Small intestine (tissue), 7 donors: Measurements from ENCODE around the gene SIRT2. TPM values are rescaled to one million over a fixed set of nuclear protein-coding genes. Genes with fewer than 3 reads are reported as not detected.

Experiments
- DNase-seq, 2 donors: peaks; one replicate each; pipeline versions ENCODE4 v3.0.0 to v3.0.0-alpha.2; 2013
- FAIRE-seq: peaks from 2 replicates; lab custom pipeline; 2012; peaks lifted over from hg19 to GRCh38; lab: Jason Lieb, UNC
- H3K27ac ChIP-seq, 3 donors: one replicate each; pipeline ENCODE4 v1.5.1; 2013; ENCODE audit warnings: low read length in 2 of 3, mild to moderate bottlenecking in 2 of 3, control low read depth in 1 of 3, inconsistent platforms in 1 of 3, low read depth in 1 of 3, moderate library complexity in 1 of 3
- H3K27me3 ChIP-seq, 3 donors: one replicate each; pipeline ENCODE4 v1.6.1; 2013; ENCODE audit warnings: low read length in 3 of 3, inconsistent platforms in 1 of 3; ENCODE audit not compliant: control insufficient read depth in 3 of 3, insufficient read depth in 3 of 3
- H3K36me3 ChIP-seq, 3 donors: one replicate each; pipeline ENCODE4 v1.6.1; 2013; ENCODE audit warnings: low read length in 3 of 3, inconsistent platforms in 1 of 3, low read depth in 1 of 3, mild to moderate bottlenecking in 1 of 3, moderate library complexity in 1 of 3; ENCODE audit not compliant: control insufficient read depth in 3 of 3, insufficient read depth in 2 of 3
- H3K4me1 ChIP-seq, 3 donors: one replicate each; pipeline ENCODE4 v1.6.1; 2013; ENCODE audit warnings: low read length in 2 of 3, inconsistent platforms in 1 of 3, low read depth in 1 of 3, mild to moderate bottlenecking in 1 of 3, moderate library complexity in 1 of 3; ENCODE audit not compliant: control insufficient read depth in 3 of 3, insufficient read depth in 2 of 3
- H3K4me3 ChIP-seq, 3 donors: one replicate each; pipeline ENCODE4 v1.5.1; 2013; ENCODE audit warnings: low read length in 3 of 3, control low read depth in 1 of 3, inconsistent platforms in 1 of 3, low read depth in 1 of 3, mild to moderate bottlenecking in 1 of 3, moderate library complexity in 1 of 3
- H3K9me3 ChIP-seq, 2 donors: one replicate each; pipeline ENCODE4 v1.6.1; 2013; ENCODE audit warnings: low read depth in 1 of 2, low read length in 1 of 2; ENCODE audit not compliant: control insufficient read depth in 2 of 2, insufficient read depth in 1 of 2
- WGBS, 3 donors: extraction: QIAGEN DNeasy Blood & Tissue Kit; methylation state at CpG; one replicate each; pipeline ENCODE4 v1.1.7; 2013; 5-methylcytosine and 5-hydroxymethylcytosine counted together
- polyA plus RNA-seq, 4 donors: library from polyadenylated mRNA; stranded (reverse) in 3 of 4; unstranded in 1 of 4; fragments of 200-250 nt in 3 of 4; fragments of 120-200 nt in 1 of 4; gene quantifications; one replicate each; pipeline versions ENCODE4 v1.2.1 to v1.2.3, GENCODE V29; 2013
- donor health status: healthy with polysubstance abuse.
- donor health status: control.
- donor health status: control.
- donor health status: Bipolar disorder and iron deficiency.
- donor health status: healthy.

The SIRT2 gene
- polyA plus RNA-seq, 4 donors, result 35.4 to 80.3 (median 70.8) TPM

- peaks cover 0 to 25% (median 0%) of the 10 kb centered on the region in 3 donors for H3K36me3 ChIP-seq
- DNase-seq (peak; percentile 28 to 35), FAIRE-seq (no peak)
- no peaks in the 10 kb centered on the region for H3K27me3 ChIP-seq
- peaks cover 0 to 5% of the 10 kb centered on the region in 2 donors for H3K9me3 ChIP-seq
- H3K4me3 ChIP-seq, result peak overlapping the region; percentile 65 to 80 (median 79)
- H3K4me1 ChIP-seq, result peaks cover 0 to 11% (median 0%) of the 10 kb centered on the region in 3 donors
- H3K27ac ChIP-seq, result peak overlapping the region; percentile 76 to 91 (median 80)
- WGBS, 3 donors, result 4 to 8% (median 7%) methylated on average over 25 of the region's 25 CpGs
Measured at GRCh38 chr19:38898788-38899446, 501 bp downstream of the SIRT2 start.

- DNase-seq, result no peak
- Histone ChIP-seq H3K4me3 (no peak overlapping the region), H3K9me3 (no peaks in the 10 kb centered on the region), H3K36me3 (peaks cover 0 to 54% (median 0%) of the 10 kb centered on the region in 3 donors), H3K4me1 (peaks cover 0 to 11% (median 0%) of the 10 kb centered on the region in 3 donors), H3K27me3 (no peaks in the 10 kb centered on the region), H3K27ac (no peak overlapping the region)
- 73 to 83% (median 79%) methylated on average over 9 of the region's 9 CpGs for WGBS, 3 donors
- FAIRE-seq, result no peak
Measured at GRCh38 chr19:38894968-38895367, 4.5 kb downstream of the SIRT2 start.

- Histone ChIP-seq H3K4me3 (no peak overlapping the region), H3K9me3 (no peaks in the 10 kb centered on the region), H3K36me3 (peaks cover 3 to 70% (median 8%) of the 10 kb centered on the region in 3 donors), H3K4me1 (peaks cover 0 to 3% (median 0%) of the 10 kb centered on the region in 3 donors), H3K27ac (no peak overlapping the region), H3K27me3 (no peaks in the 10 kb centered on the region)
- 84 to 95% (median 91%) methylated on average over 12 to 14 of the region's 14 CpGs for WGBS, 3 donors
- FAIRE-seq, result no peak
- no peak for DNase-seq
Measured at GRCh38 chr19:38893341-38893771, 6.1 kb downstream of the SIRT2 start.

GRCh38 chr19:38892841-38893240 lies 6.6 kb downstream of the SIRT2 start:
- DNase-seq (no peak), FAIRE-seq (no peak)
- no peak overlapping the region for H3K27ac ChIP-seq
- peaks cover 3 to 74% (median 8%) of the 10 kb centered on the region in 3 donors for H3K36me3 ChIP-seq
- WGBS, 3 donors, result 83 to 93% (median 85%) methylated on average over 5 of the region's 5 CpGs
- no peaks in the 10 kb centered on the region for H3K4me1 ChIP-seq
- no peaks in the 10 kb centered on the region for H3K9me3 ChIP-seq
- H3K4me3 ChIP-seq, result no peak overlapping the region
- H3K27me3 ChIP-seq, result no peaks in the 10 kb centered on the region

GRCh38 chr19:38891771-38892170 lies 7.6 kb downstream of the SIRT2 start:
- 89% methylated on average over 6 of the region's 6 CpGs for WGBS, 3 donors
- no peaks in the 10 kb centered on the region for H3K27me3 ChIP-seq
- no peaks in the 10 kb centered on the region for H3K4me1 ChIP-seq
- no peaks in the 10 kb centered on the region for H3K9me3 ChIP-seq
- DNase-seq, result no peak
- no peak overlapping the region for H3K4me3 ChIP-seq
- H3K27ac ChIP-seq, result no peak overlapping the region
- FAIRE-seq, result no peak
- H3K36me3 ChIP-seq, result peaks cover 3 to 79% (median 8%) of the 10 kb centered on the region in 3 donors

GRCh38 chr19:38890686-38891085 lies 8.7 kb downstream of the SIRT2 start:
- H3K27me3 ChIP-seq, result no peaks in the 10 kb centered on the region
- DNase-seq (no peak), FAIRE-seq (no peak)
- H3K4me1 ChIP-seq, result no peaks in the 10 kb centered on the region
- no peaks in the 10 kb centered on the region for H3K9me3 ChIP-seq
- H3K27ac ChIP-seq, result no peak overlapping the region
- H3K36me3 ChIP-seq, result peaks cover 3 to 80% (median 8%) of the 10 kb centered on the region in 3 donors
- no peak overlapping the region for H3K4me3 ChIP-seq

GRCh38 chr19:38889803-38890202 lies 9.6 kb downstream of the SIRT2 start:
- FAIRE-seq (no peak), DNase-seq (no peak)
- 91 to 94% (median 93%) methylated on average over 8 of the region's 8 CpGs for WGBS, 3 donors

GRCh38 chr19:38888876-38889275 lies 10.5 kb downstream of the SIRT2 start:
- FAIRE-seq, result no peak

More at GRCh38 chr19:38889803-38890202, 9.6 kb downstream of the SIRT2 start:
- Histone ChIP-seq H3K36me3 (peaks cover 3 to 75% (median 8%) of the 10 kb centered on the region in 3 donors), H3K9me3 (no peaks in the 10 kb centered on the region), H3K27ac (no peak overlapping the region), H3K27me3 (no peaks in the 10 kb centered on the region), H3K4me1 (no peaks in the 10 kb centered on the region), H3K4me3 (no peak overlapping the region)

More at GRCh38 chr19:38888876-38889275, 10.5 kb downstream of the SIRT2 start:
- H3K27ac ChIP-seq, result no peak overlapping the region
- H3K27me3 ChIP-seq, result no peaks in the 10 kb centered on the region
- H3K36me3 ChIP-seq, result peaks cover 3 to 71% (median 8%) of the 10 kb centered on the region in 3 donors
- 92 to 97% (median 93%) methylated on average over 16 to 17 of the region's 17 CpGs for WGBS, 3 donors
- DNase-seq, result no peak
- H3K4me1 ChIP-seq, result no peaks in the 10 kb centered on the region
- H3K9me3 ChIP-seq, result no peaks in the 10 kb centered on the region
- no peak overlapping the region for H3K4me3 ChIP-seq
